OCI-LY7 (cell line): ENCODE measurements around the gene SEM1. TPM values are rescaled to one million over a fixed set of nuclear protein-coding genes. Genes with fewer than 3 reads are reported as not detected.
"Not testable (repeated sequence)": the region's sequence is repeated elsewhere in the genome, so short reads cannot be mapped to it uniquely, and the experiment has no call there.

Experiments
- Bru-seq: library from RNA; stranded (reverse); fragments of 400-500 nt; gene quantifications from one replicate; lab custom pipeline; 2021; lab: Mats Ljungman, UMichigan
- BruChase-seq, 2 experiments: library from RNA; stranded (reverse); fragments of 400-500 nt; gene quantifications; one replicate each; lab custom pipeline; 2021; lab: Mats Ljungman, UMichigan
- BruUV-seq: library from RNA; stranded (reverse); fragments of 400-500 nt; replicated peaks from 2 replicates; lab custom pipeline; 2021; lab: Mats Ljungman, UMichigan
- CTCF ChIA-PET: fragments of 300-600 bp; sonication (Branson Sonifier 250); formaldehyde crosslinking; loops from one replicate; lab custom pipeline; 2022; ENCODE audit warnings: antibody characterized with exemption; ENCODE audit not compliant: unreplicated experiment; lab: Charles Lee
- POLR2A ChIA-PET: fragments of 300-600 bp; sonication (Branson Sonifier 250); formaldehyde crosslinking; loops from one replicate; lab custom pipeline; 2022; ENCODE audit warnings: antibody characterized with exemption; lab: Charles Lee
- DNase-seq: peaks from one replicate; pipeline ENCODE4 v3.0.0-alpha.2; 2015; ENCODE audit warnings: low spot score
- H2AFZ ChIP-seq: fragments of 200-600 bp; sonication (generic), shearing (Covaris generic); 2 replicates; pipeline ENCODE4 v1.6.1; 2014; ENCODE audit warnings: mild to moderate bottlenecking, antibody characterized with exemption, low read length, moderate library complexity
- H3K27ac ChIP-seq: fragments of 200-600 bp; sonication (generic); 2 replicates; pipeline ENCODE4 v1.5.1; 2014; ENCODE audit warnings: mixed run types, low read depth, mild to moderate bottlenecking, moderate library complexity, low read length, inconsistent platforms; ENCODE audit not compliant: poor library complexity, severe bottlenecking
- H3K36me3 ChIP-seq: fragments of 200-600 bp; sonication (generic); 2 replicates; pipeline ENCODE4 v1.6.1; 2014; ENCODE audit warnings: mild to moderate bottlenecking, antibody characterized with exemption, low read length, moderate library complexity, mixed read lengths; ENCODE audit not compliant: insufficient read depth
- H3K4me1 ChIP-seq: fragments of 200-600 bp; sonication (generic); 2 replicates; pipeline ENCODE4 v1.5.1; 2014; ENCODE audit warnings: mild to moderate bottlenecking, low read length; ENCODE audit not compliant: insufficient read depth, poor library complexity, severe bottlenecking
- H3K4me2 ChIP-seq: fragments of 200-600 bp; sonication (generic); 2 replicates; pipeline ENCODE4 v1.6.1; 2014; ENCODE audit warnings: mild to moderate bottlenecking, low read length
- H3K4me3 ChIP-seq: fragments of 200-600 bp; sonication (generic); 2 replicates; pipeline ENCODE4 v1.5.1; 2014; ENCODE audit warnings: mild to moderate bottlenecking, low read depth, low read length; ENCODE audit not compliant: poor library complexity, severe bottlenecking
- H3K79me2 ChIP-seq: fragments of 200-600 bp; sonication (generic); 2 replicates; pipeline ENCODE4 v1.6.1; 2016; ENCODE audit warnings: low read depth, mild to moderate bottlenecking, low read length, moderate library complexity, mixed read lengths; ENCODE audit not compliant: insufficient read depth
- H3K9me2 ChIP-seq: fragments of 200-600 bp; sonication (generic); 2 replicates; pipeline ENCODE4 v1.6.1; 2016; ENCODE audit warnings: mild to moderate bottlenecking, low read length, mixed read lengths; ENCODE audit not compliant: insufficient read depth
- H3K9me3 ChIP-seq: fragments of 200-600 bp; sonication (generic); 2 replicates; pipeline ENCODE4 v1.6.1; 2014; ENCODE audit warnings: mild to moderate bottlenecking, mixed run types, low read length, mixed read lengths
- H4K20me1 ChIP-seq: fragments of 200-600 bp; sonication (generic); 2 replicates; pipeline ENCODE4 v1.6.1; 2014; ENCODE audit warnings: mild to moderate bottlenecking, antibody characterized with exemption, low read length, moderate library complexity, mixed read lengths; ENCODE audit not compliant: insufficient read depth
- CTCF ChIP-seq: fragments of 200-600 bp; sonication (generic); conservative IDR thresholded peaks from 2 replicates; pipeline ENCODE4 v1.5.1; 2014; ENCODE audit warnings: mild to moderate bottlenecking, antibody characterized with exemption, low read length, moderate library complexity, mixed read lengths
- EZH2phosphoT487 ChIP-seq: fragments of 200-600 bp; sonication (generic); IDR thresholded peaks from 2 replicates; pipeline ENCODE4 v1.6.1; 2018; ENCODE audit warnings: low read depth, borderline replicate concordance, mild to moderate bottlenecking, mixed run types, antibody characterized with exemption, low read length, moderate library complexity, mixed read lengths
- intact Hi-C: fragments of 100-400 bp; cut with micrococcal nuclease; formaldehyde crosslinking; loops from one replicate; pipeline ENCODE4 v1.10.0; 2022; ENCODE audit not compliant: unreplicated experiment
- long read RNA-seq: library from polyadenylated mRNA; stranded (forward); transcript quantifications from one replicate; pipeline ENCODE4 v2.0.0, GENCODE V29; 2022
- total RNA-seq, 2 experiments: library from RNA; depleted of rRNA in 1 of 2; stranded (reverse); fragments of >200 nt in 1 of 2; shearing (Covaris generic) in 1 of 2; gene quantifications; 2 replicates each; pipeline ENCODE4 v1.2.3, GENCODE V29; 2014 to 2022

SEM1 gene
- total RNA-seq (2014; rRNA removed; shearing (Covaris generic)) (89.8 and 201 TPM in 2 replicates), total RNA-seq (2022) (68.3 and 75.9 TPM in 2 replicates), Bru-seq, nascent RNA (percentile 60 among the genes with signal in this experiment), BruChase-seq, experiment 1, labeled RNA remaining after a 6-hour chase (percentile 53 among the genes with signal in this experiment), BruChase-seq, experiment 2, labeled RNA remaining after a 2-hour chase (percentile 65 among the genes with signal in this experiment)
- long read RNA-seq, transcript SEM1-201 (3 exons, 1,314 nt) = major isoform, 289 of 308 reads
- long read RNA-seq, partial matches to known transcripts = 0 of 308 reads
- long read RNA-seq, other reads (novel, unspliced or antisense) = 17 of 308 reads

GRCh38 chr7:96709381-96710228, at the start of gene SEM1:
Gene SEM1, minus strand, starts transcription at chr7:96709846. Its CDS starts 83 bp downstream, at chr7:96709763.
- BruUV-seq = TSS peak; percentile 71
- peaks cover 33% of the 10 kb centered on the region for H3K36me3 ChIP-seq
- H3K4me2 ChIP-seq = peak within 1 kb of the TSS; percentile 85
- ChIA-PET CTCF (no interaction called here), POLR2A (interaction anchor here (1.4 kb wide), 1 partner anchor 17 kb away, joined by 4 read pairs; no protein-coding TSS in a partner anchor)
- DNase-seq = peak; percentile 82
- H3K4me1 ChIP-seq = peaks cover 19% of the 10 kb centered on the region
- peak within 1 kb of the TSS; percentile 100 for H2AFZ ChIP-seq
- H3K79me2 ChIP-seq = peaks cover 47% of the 10 kb centered on the region
- intact Hi-C loops = loop anchor here (10.0 kb wide), 1 partner anchor 405 kb away; the partner anchor contains the start of gene SDHAF3
- H4K20me1 ChIP-seq = peaks cover 16% of the 10 kb centered on the region; the same call in 1 of the 2 replicates
- H3K27ac ChIP-seq = peak within 1 kb of the TSS; percentile 62
- TF ChIP-seq CTCF = 0 out of 2 replicates have a peak, but pooled peaks have one; percentile 3
- no peak for TF ChIP-seq EZH2phosphoT487
- peak within 1 kb of the TSS; percentile 77 for H3K4me3 ChIP-seq
- peaks cover 28% of the 10 kb centered on the region; the same call in 1 of the 2 replicates for H3K9me3 ChIP-seq
- no peaks in the 10 kb centered on the region for H3K9me2 ChIP-seq

- CTCF ChIA-PET, H3K79me2 ChIP-seq, intact Hi-C loops, BruUV-seq, H3K4me1 ChIP-seq, H3K4me2 ChIP-seq, H3K36me3 ChIP-seq, H4K20me1 ChIP-seq, H3K4me3 ChIP-seq, H3K9me2 ChIP-seq, H3K9me3 ChIP-seq, POLR2A ChIA-PET, H3K27ac ChIP-seq, DNase-seq, H2AFZ ChIP-seq: not testable (repeated sequence)
Observed at GRCh38 chr7:96757880-96758279, 48.2 kb upstream of the SEM1 start.

GRCh38 chr7:96747418-96747940, 37.8 kb upstream of the SEM1 start:
- ChIA-PET CTCF (no interaction called here), POLR2A (no interaction called here)
- Histone ChIP-seq H3K9me3 (no peaks in the 10 kb centered on the region), H3K4me2 (no peak overlapping the region), H3K36me3 (no peaks in the 10 kb centered on the region), H3K27ac (no peak overlapping the region), H3K9me2 (no peaks in the 10 kb centered on the region), H3K4me1 (no peaks in the 10 kb centered on the region), H2AFZ (no peak overlapping the region), H3K4me3 (no peak overlapping the region), H4K20me1 (no peaks in the 10 kb centered on the region), H3K79me2 (no peaks in the 10 kb centered on the region)
- intact Hi-C loops = no loop called here
- no peak for DNase-seq
- no peak for TF ChIP-seq CTCF
- no peak for TF ChIP-seq EZH2phosphoT487
- BruUV-seq = no TSS peak
